GM12801 (cell line): ENCODE results near the gene ITPR2.

ENCODE experiments used
- TF ChIP-seq, protein P1 (sequence below): IDR thresholded peaks from one replicate; pipeline ENCODE4 v1.5.1; 2011; ENCODE audit warnings: control low read depth; ENCODE audit not compliant: insufficient read length; ENCODE audit errors: extremely low read depth

Gene ITPR2

DNA sequence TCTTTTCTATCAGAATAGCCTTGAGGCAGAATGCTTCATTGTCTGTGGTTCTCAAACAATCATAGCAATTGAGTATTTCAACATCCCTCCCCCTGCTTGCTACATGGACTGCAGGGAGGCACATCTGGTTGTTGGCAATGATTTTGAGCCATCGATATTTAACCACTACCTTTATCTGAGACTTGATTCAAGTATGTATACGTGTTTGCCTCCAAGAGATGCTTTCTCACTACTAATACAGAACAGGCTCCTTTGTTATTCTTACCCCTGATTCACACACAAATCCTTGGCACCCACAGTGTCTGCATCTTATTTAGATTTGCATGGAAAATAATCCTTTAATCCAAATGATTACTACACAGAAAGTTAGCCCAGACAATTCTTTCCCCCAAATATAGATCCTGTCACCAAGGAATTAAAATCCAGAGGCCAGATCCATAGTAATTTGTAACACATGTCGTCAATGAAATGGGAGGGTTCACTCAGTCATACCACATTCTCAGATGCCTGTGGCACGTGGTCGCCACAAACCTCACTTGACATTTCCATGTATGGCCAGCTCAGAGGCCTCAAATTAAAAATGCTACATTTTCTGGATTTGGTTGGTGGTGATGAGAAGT, 199.3 kb downstream of the ITPR2 start:
- TF ChIP-seq, protein P1, sequence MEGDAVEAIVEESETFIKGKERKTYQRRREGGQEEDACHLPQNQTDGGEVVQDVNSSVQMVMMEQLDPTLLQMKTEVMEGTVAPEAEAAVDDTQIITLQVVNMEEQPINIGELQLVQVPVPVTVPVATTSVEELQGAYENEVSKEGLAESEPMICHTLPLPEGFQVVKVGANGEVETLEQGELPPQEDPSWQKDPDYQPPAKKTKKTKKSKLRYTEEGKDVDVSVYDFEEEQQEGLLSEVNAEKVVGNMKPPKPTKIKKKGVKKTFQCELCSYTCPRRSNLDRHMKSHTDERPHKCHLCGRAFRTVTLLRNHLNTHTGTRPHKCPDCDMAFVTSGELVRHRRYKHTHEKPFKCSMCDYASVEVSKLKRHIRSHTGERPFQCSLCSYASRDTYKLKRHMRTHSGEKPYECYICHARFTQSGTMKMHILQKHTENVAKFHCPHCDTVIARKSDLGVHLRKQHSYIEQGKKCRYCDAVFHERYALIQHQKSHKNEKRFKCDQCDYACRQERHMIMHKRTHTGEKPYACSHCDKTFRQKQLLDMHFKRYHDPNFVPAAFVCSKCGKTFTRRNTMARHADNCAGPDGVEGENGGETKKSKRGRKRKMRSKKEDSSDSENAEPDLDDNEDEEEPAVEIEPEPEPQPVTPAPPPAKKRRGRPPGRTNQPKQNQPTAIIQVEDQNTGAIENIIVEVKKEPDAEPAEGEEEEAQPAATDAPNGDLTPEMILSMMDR: no peak

DNA sequence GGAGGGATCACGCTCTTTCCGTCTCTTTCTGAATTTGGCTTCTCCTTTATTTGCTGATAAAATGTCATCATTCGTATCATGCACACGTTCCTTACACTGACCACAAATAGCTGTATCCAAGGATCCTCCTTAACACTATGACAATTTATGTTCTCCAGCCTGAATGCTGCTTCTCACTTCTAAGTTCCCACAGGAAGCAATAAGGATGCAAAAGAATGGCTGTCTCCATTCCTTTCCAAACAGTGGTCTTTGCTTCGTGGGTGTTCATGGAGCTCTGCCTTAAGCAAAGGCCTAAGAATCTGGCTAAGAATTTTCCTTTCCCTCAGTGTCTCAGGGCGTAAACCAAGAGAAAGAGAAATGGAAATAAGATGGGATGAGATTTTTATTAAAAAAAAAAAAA, 200.2 kb downstream of the ITPR2 start:
- TF ChIP-seq, protein P1: no peak

DNA sequence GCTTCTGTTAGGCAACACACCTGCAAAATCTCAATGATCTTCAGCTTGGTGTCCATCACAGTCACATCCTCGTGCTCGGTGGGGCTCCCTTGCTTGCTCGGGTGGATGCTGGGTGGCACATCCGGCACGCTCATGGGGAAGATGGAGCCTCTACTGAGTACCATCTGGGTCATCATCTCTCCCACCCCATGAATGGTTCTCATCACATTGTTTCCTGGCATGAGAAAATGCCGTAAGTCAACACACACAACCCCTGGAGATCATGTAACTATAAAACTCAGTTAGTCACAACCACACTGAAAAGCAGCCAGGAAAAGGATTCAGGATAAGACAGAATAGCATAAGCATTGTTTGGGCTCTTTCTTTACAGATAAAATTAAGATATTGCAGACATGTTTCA, 201.1 kb downstream of the ITPR2 start:
- TF ChIP-seq, protein P1: no peak

DNA sequence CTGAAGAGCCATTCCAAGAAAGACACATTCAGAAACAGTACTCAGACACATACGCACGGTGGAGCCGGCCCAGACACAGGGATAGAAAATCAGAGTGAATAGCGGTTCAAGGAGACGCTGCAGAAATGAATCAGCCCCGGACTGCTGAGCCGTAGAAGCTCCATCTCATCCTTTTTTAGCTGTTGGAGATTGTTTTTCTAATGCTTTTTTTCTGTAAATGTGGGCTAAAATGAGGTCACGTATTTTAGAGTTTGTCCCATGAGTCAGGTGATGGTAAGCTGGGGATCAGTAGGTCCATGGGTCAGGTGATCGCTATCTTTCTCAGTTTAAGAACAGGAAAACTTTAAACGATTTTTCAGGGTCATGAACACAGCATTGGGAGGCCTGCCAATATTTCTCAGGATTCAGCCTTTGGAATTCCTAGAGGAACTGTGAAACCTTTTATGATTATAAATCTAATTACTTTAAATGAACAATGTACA, 202.4 kb downstream of the ITPR2 start:
- TF ChIP-seq, protein P1: no peak

DNA sequence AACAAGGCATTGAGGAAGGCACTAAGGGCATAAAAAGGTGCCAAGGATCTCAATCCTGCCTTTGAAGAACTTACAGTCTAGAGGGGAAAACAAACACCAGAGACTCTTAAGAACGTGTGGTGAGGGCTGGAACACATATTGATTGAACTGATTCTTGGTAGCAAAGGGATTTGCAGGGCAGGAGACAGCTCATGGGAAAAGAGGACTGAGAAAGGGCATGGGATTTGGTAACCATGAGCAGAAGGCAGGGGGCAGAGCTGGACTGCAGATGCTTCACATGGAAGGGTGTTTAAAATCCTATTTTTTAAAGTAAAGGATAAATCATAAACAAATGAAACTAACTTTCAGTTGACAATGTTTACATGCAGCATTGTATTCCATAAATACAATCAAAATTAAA, 203.1 kb downstream of the ITPR2 start:
- TF ChIP-seq, protein P1: no peak

DNA sequence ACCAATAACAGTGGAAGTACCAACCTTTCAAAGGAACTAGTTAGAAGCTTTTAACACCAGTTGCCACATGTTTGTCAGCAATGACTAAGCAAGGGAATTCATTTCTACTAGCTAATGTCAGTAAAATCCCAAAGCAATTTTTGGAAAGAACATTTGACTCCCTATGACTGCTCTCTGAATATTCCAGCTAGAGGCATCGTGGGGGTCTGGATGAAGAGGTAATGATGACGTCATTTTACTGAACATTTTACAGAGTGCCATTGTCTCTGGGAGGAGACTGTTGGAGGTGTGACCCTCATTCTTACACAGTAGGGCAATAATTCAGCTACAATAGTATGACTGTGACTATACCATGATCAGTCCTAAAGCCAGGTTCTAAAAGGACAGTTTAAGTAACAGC, 204.8 kb downstream of the ITPR2 start:
- TF ChIP-seq, protein P1: no peak

DNA sequence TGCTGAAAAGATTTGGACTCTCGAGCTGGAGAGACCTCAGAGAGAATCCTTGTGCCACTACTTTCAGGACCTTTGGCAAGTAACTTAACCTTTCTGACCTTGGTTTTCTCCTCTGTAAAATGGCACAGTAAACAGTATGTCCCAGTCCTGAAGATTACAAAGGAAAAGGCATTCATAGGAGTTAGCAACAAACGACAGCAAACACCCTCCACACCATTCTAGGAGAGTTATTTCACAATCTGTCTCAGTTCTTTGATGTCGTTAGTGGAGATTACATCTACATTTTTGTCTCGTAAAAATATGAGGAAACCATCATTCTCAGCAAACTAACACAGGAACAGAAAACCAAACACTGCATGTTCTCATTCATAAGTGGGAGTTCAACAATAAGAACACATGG, 205.7 kb downstream of the ITPR2 start:
- TF ChIP-seq, protein P1: no peak
